Measurements from ENCODE around the gene ST14.
"Not testable (repeated sequence)": the region's sequence is repeated elsewhere in the genome, so short reads cannot be mapped to it uniquely, and the experiment has no call there.

The ST14 gene

DNA sequence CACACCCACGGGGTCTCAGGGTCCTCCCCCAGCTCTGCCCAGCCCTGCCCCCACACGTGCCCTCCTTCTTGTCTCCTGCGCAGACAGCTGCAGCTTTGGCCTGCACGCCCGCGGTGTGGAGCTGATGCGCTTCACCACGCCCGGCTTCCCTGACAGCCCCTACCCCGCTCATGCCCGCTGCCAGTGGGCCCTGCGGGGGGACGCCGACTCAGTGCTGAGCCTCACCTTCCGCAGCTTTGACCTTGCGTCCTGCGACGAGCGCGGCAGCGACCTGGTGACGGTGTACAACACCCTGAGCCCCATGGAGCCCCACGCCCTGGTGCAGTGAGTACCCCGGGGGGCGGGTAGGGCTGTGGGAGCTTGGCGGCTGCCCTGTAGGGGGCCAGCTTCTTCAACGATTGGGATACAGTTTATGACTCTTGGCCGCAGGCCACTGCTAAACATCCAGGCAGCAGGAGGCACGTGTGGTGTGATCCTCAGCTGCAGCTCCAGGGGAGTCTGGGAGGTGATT, 30.8 kb downstream of the ST14 start:
- DNase-seq (ENCODE audit: low read depth, low spot score): no peak
- no peaks in the 10 kb centered on the region for H3K9me3 ChIP-seq (ENCODE audit: insufficient read depth, low read length)
- H3K4me1 ChIP-seq (ENCODE audit: insufficient read depth, insufficient read length): no peaks in the 10 kb centered on the region
- no peak overlapping the region for H3K4me3 ChIP-seq (ENCODE audit: insufficient read length, low read depth)
- no peaks in the 10 kb centered on the region for H3K36me3 ChIP-seq (ENCODE audit: insufficient read depth, insufficient read length, low read length)
- no peaks in the 10 kb centered on the region for H3K27me3 ChIP-seq (ENCODE audit: insufficient read depth, insufficient read length)
- H3K9ac ChIP-seq (ENCODE audit: insufficient read length, low read depth): no peak overlapping the region
- TF ChIP-seq SUZ12 (IDR thresholded peaks at IDR 0.05; ENCODE audit: extremely low read depth, insufficient read depth, insufficient read length) (no peak), ZNF274 (IDR thresholded peaks at IDR 0.05; ENCODE audit: low read depth, low read length) (no peak), YY1 (IDR thresholded peaks at IDR 0.05; ENCODE audit: insufficient read depth, insufficient read length) (no peak)

DNA sequence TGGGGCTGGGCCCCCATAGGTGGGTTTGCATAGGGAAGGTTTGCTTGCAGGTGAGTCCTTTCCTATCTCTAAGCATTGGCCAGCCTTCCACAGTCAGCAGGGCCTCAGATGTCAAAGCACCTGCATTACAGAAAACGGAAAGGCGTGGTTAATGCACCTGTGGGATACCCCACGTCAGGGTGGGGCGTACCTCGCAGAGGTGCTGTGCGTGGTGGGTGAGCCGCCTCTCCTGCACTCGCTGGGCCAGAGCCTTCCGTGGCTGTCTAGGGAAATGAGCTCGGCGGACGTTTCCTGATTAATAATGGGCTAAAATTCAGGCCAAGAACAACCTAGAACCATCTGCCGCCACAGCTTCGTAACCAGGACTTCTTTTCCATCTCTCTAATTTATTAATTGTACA, 32.3 kb downstream of the ST14 start:
- no peak for TF ChIP-seq YY1 (IDR thresholded peaks at IDR 0.05; ENCODE audit: insufficient read depth, insufficient read length)
- no peak for TF ChIP-seq SUZ12 (IDR thresholded peaks at IDR 0.05; ENCODE audit: extremely low read depth, insufficient read depth, insufficient read length)
- no peak for TF ChIP-seq ZNF274 (IDR thresholded peaks at IDR 0.05; ENCODE audit: low read depth, low read length)
- no peak overlapping the region for H3K4me3 ChIP-seq (ENCODE audit: insufficient read length, low read depth)
- no peak overlapping the region for H3K9ac ChIP-seq (ENCODE audit: insufficient read length, low read depth)
- no peaks in the 10 kb centered on the region for H3K27me3 ChIP-seq (ENCODE audit: insufficient read depth, insufficient read length)
- no peaks in the 10 kb centered on the region for H3K4me1 ChIP-seq (ENCODE audit: insufficient read depth, insufficient read length)
- no peaks in the 10 kb centered on the region for H3K36me3 ChIP-seq (ENCODE audit: insufficient read depth, insufficient read length, low read length)
- DNase-seq (ENCODE audit: low read depth, low spot score): no peak
- no peaks in the 10 kb centered on the region for H3K9me3 ChIP-seq (ENCODE audit: insufficient read depth, low read length)

DNA sequence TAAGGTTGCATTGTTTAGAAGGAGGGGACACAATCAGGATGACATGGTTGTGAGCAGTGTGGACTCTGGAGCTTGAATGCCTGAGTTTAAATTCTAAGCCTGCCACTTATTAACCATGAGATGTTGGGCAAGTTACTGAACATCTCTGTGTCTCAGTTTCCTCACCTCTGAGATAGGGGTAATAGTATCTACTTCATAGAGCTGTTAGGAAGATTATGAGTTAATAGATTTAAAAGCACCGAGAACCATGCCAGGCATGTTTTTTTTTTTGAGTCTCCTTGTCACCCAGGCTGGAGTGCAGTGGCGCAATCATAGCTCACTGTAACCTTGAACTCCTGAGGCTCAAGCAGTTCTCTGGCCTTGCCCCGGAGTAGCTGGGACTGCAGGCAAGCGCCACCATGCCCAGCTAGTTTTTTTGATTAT, 33.3 kb downstream of the ST14 start:
- Histone ChIP-seq H3K9me3 (ENCODE audit: insufficient read depth, low read length) (no peaks in the 10 kb centered on the region), H3K36me3 (ENCODE audit: insufficient read depth, insufficient read length, low read length) (no peaks in the 10 kb centered on the region), H3K27me3 (ENCODE audit: insufficient read depth, insufficient read length) (no peaks in the 10 kb centered on the region), H3K4me3 (ENCODE audit: insufficient read length, low read depth) (no peak overlapping the region), H3K9ac (ENCODE audit: insufficient read length, low read depth) (no peak overlapping the region), H3K4me1 (ENCODE audit: insufficient read depth, insufficient read length) (no peaks in the 10 kb centered on the region)
- TF ChIP-seq SUZ12 (IDR thresholded peaks at IDR 0.05; ENCODE audit: extremely low read depth, insufficient read depth, insufficient read length): no peak
- DNase-seq (ENCODE audit: low read depth, low spot score): no peak

DNA sequence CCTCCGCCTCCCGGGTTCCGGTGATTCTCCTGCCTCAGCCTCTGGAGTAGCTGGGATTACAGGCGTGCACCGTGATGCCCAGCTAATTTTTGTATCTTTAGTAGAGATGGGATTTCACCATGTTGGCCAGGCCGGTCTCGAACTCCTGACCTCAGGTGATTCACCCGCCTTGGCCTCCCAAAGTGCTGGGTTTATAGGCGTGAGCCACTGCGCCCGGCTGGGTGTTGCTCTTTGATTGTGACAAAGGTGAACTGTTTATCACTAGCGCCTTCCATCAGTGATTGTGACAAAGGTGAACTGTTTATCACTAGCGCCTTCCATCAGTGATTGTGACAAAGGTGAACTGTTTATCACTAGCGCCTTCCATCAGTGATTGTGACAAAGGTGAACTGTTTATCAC, 34.0 kb downstream of the ST14 start:
- DNase-seq (ENCODE audit: low read depth, low spot score); H3K4me1 ChIP-seq (ENCODE audit: insufficient read depth, insufficient read length); H3K36me3 ChIP-seq (ENCODE audit: insufficient read depth, insufficient read length, low read length); H3K9me3 ChIP-seq (ENCODE audit: insufficient read depth, low read length); H3K9ac ChIP-seq (ENCODE audit: insufficient read length, low read depth); H3K27me3 ChIP-seq (ENCODE audit: insufficient read depth, insufficient read length); H3K4me3 ChIP-seq (ENCODE audit: insufficient read length, low read depth): not testable (repeated sequence)

DNA sequence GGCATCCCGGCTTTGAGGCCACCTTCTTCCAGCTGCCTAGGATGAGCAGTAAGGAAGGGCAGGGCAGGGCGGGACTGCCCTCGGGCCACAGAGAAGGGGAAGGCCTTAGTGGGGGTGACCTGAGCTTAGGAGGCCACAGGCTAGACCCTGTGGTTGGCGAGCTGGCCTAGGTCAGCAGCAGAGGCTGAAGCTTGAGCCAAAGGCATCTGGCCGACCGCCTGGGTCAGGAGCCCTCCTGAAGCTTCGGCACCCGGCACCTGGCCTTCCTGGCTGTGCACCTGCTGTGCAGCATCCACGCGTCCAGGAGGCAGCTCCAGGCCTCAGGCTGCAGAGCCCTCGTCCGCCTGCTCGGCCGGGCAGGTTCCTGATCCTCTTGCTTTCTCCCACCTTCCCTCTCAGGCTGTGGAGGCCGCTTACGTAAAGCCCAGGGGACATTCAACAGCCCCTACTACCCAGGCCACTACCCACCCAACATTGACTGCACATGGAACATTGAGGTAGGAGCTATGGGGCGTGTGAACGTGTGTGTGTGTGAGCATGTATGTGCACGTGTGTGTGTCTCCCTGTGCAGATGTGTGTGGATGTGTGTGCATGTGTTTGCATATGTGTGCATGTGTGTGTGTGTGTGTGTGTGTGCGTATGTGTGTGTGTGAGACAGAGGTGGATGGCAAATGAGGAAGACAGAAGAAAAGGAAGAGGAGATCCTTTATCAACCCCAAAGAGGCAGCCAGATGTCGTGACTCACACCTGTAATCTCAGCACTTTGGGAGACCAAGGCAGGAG, 34.9 kb downstream of the ST14 start:
- no peak overlapping the region for H3K9ac ChIP-seq (ENCODE audit: insufficient read length, low read depth)
- H3K27me3 ChIP-seq (ENCODE audit: insufficient read depth, insufficient read length): no peaks in the 10 kb centered on the region
- no peak for DNase-seq (ENCODE audit: low read depth, low spot score)
- TF ChIP-seq YY1 (IDR thresholded peaks at IDR 0.05; ENCODE audit: insufficient read depth, insufficient read length): no peak
- TF ChIP-seq SUZ12 (IDR thresholded peaks at IDR 0.05; ENCODE audit: extremely low read depth, insufficient read depth, insufficient read length): no peak
- TF ChIP-seq ZNF274 (IDR thresholded peaks at IDR 0.05; ENCODE audit: low read depth, low read length): no peak
- no peaks in the 10 kb centered on the region for H3K9me3 ChIP-seq (ENCODE audit: insufficient read depth, low read length)
- H3K4me1 ChIP-seq (ENCODE audit: insufficient read depth, insufficient read length): peaks cover 2% of the 10 kb centered on the region
- H3K4me3 ChIP-seq (ENCODE audit: insufficient read length, low read depth): no peak overlapping the region
- H3K36me3 ChIP-seq (ENCODE audit: insufficient read depth, insufficient read length, low read length): no peaks in the 10 kb centered on the region

DNA sequence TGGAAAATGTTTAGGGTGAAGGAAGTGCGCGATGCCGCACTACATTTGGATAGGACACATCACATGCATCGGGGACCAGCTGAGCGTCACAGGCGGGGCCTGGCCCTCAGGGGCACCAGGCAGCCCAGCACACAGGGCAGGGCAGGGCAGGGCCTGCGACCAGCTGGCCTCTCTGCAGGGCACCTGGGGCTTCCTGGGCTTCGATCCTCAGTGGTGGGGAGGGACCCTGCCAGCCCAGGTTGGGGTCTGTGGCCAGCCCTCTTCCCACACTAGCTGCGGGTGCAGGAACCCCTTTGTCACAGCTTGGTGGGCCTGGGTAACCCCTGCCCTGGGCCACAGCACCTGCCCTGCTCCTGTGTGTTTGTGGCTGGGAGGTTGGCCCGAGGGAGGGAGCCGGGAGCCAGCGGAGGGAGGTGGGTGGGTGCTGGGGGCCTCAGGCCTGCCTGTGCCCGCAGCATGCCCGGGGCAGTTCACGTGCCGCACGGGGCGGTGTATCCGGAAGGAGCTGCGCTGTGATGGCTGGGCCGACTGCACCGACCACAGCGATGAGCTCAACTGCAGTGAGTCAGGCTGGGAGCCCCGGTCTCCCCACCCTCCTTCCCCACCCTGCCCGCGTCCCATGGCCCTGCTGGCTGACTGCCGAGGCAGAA, 37.9 kb downstream of the ST14 start:
- H3K27me3 ChIP-seq (ENCODE audit: insufficient read depth, insufficient read length): no peaks in the 10 kb centered on the region
- no peak for TF ChIP-seq ZNF274 (IDR thresholded peaks at IDR 0.05; ENCODE audit: low read depth, low read length)
- peaks cover 2% of the 10 kb centered on the region for H3K4me1 ChIP-seq (ENCODE audit: insufficient read depth, insufficient read length)
- H3K9ac ChIP-seq (ENCODE audit: insufficient read length, low read depth): no peak overlapping the region
- no peak for DNase-seq (ENCODE audit: low read depth, low spot score)
- H3K9me3 ChIP-seq (ENCODE audit: insufficient read depth, low read length): no peaks in the 10 kb centered on the region; the same call in 1 of the 2 replicates
- H3K4me3 ChIP-seq (ENCODE audit: insufficient read length, low read depth): no peak overlapping the region
- no peaks in the 10 kb centered on the region for H3K36me3 ChIP-seq (ENCODE audit: insufficient read depth, insufficient read length, low read length)

DNA sequence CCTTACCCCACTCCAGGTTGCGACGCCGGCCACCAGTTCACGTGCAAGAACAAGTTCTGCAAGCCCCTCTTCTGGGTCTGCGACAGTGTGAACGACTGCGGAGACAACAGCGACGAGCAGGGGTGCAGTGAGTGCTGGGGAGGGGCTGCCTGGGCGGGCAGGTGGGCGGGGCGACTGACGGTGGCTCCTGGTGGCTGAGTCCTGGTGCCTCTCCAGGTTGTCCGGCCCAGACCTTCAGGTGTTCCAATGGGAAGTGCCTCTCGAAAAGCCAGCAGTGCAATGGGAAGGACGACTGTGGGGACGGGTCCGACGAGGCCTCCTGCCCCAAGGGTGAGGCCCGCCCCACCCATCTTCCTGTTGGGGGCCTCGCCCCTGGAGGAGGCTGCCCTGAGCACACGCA, 38.7 kb downstream of the ST14 start:
- H3K4me3 ChIP-seq (ENCODE audit: insufficient read length, low read depth): no peak overlapping the region
- DNase-seq (ENCODE audit: low read depth, low spot score): no peak
- H3K9ac ChIP-seq (ENCODE audit: insufficient read length, low read depth): no peak overlapping the region
- peaks cover 2% of the 10 kb centered on the region for H3K4me1 ChIP-seq (ENCODE audit: insufficient read depth, insufficient read length)
- H3K36me3 ChIP-seq (ENCODE audit: insufficient read depth, insufficient read length, low read length): no peaks in the 10 kb centered on the region
- H3K27me3 ChIP-seq (ENCODE audit: insufficient read depth, insufficient read length): no peaks in the 10 kb centered on the region
- TF ChIP-seq YY1 (IDR thresholded peaks at IDR 0.05; ENCODE audit: insufficient read depth, insufficient read length) (no peak), SUZ12 (IDR thresholded peaks at IDR 0.05; ENCODE audit: extremely low read depth, insufficient read depth, insufficient read length) (no peak), ZNF274 (IDR thresholded peaks at IDR 0.05; ENCODE audit: low read depth, low read length) (no peak)
- no peaks in the 10 kb centered on the region; the same call in 1 of the 2 replicates for H3K9me3 ChIP-seq (ENCODE audit: insufficient read depth, low read length)

Data from NT2/D1 (cell line).